OCI-LY7 (cell line): ENCODE measurements around the gene SIGMAR1.

Experiments
- EZH2phosphoT487 ChIP-seq: fragments of 200-600 bp; sonication (generic); IDR thresholded peaks from 2 replicates; pipeline ENCODE4 v1.6.1; 2018; ENCODE audit warnings: low read depth, borderline replicate concordance, mild to moderate bottlenecking, mixed run types, antibody characterized with exemption, low read length, moderate library complexity, mixed read lengths
- TF ChIP-seq, protein P1 (sequence below): fragments of 200-600 bp; sonication (generic); conservative IDR thresholded peaks from 2 replicates; pipeline ENCODE4 v1.5.1; 2014; ENCODE audit warnings: mild to moderate bottlenecking, antibody characterized with exemption, low read length, moderate library complexity, mixed read lengths

DNA sequence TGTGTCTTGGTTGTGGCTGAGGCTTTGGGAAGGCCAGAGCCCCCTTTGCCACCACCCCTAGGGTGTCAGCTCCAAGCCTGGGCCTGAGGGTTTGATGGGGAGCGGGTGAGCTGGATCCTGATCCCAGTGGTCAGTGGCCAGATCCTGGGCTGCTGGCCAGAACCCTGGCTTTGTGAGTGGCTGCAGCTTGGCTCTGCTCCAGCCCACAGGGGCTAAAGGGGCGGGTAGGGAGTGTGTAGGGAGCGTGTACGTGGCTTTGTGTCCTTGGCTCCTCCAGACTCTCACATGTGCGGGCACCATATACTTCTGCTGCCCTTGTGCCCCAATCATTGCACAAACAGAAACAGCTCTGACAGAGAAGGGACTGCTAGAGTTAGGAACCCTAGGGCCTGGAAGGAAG lies 13.2 kb upstream of the SIGMAR1 start:
- TF ChIP-seq, protein P1, sequence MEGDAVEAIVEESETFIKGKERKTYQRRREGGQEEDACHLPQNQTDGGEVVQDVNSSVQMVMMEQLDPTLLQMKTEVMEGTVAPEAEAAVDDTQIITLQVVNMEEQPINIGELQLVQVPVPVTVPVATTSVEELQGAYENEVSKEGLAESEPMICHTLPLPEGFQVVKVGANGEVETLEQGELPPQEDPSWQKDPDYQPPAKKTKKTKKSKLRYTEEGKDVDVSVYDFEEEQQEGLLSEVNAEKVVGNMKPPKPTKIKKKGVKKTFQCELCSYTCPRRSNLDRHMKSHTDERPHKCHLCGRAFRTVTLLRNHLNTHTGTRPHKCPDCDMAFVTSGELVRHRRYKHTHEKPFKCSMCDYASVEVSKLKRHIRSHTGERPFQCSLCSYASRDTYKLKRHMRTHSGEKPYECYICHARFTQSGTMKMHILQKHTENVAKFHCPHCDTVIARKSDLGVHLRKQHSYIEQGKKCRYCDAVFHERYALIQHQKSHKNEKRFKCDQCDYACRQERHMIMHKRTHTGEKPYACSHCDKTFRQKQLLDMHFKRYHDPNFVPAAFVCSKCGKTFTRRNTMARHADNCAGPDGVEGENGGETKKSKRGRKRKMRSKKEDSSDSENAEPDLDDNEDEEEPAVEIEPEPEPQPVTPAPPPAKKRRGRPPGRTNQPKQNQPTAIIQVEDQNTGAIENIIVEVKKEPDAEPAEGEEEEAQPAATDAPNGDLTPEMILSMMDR = no peak
- no peak for TF ChIP-seq EZH2phosphoT487
